ENCODE measurements around the gene SPTLC1. TPM values are rescaled to one million over a fixed set of nuclear protein-coding genes. Genes with fewer than 3 reads are reported as not detected.

Gene SPTLC1
- total and polyA plus RNA-seq, 2 of the 13 experiments (the other 11 are each of a cell fraction or from before 2014, with no cell fraction given): 56.2 to 72.5 TPM

DNA sequence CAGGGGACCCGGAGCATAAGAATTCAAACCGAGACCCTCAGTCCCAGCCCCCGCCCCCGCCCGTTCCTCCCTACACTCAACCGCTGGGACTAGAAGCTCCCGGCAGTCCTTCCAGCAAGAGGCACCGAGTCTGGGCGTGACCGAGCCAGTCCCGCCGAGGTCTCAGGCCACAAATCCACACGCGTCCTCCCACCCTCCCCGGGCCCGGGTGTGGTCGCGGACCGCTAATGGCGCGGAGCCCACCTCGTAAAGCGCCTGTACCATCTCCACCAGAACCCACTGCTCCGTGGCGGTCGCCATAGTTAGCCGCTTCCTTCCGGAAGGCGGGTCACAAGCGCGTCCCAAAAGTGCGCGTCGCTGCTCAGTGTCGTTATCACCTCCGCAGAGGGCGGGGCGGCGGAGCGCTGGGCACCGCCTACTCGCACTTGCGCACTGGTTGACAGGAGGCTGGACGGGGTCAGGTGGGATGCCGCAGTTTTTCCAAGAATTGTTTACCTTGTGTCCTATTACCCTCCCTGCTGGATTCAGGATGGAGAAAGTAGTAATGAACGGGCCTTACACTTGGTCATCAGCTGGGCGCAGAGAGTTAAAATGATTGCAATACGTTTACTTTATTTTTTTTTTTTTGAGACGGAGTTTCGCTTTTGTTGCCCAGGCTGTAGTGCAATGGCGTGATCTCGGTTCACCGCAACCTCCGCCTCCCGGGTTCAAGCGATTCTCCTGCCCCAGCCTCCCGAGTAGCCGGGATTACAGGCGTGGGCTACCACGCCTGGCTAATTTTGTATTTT lies at the start of gene SPTLC1 (continued):
- TF ChIP-seq MZF1 (CRISPR knock-in tag; IDR thresholded peaks at IDR 0.05; ENCODE audit: borderline replicate concordance): 0 out of 2 replicates have a peak, but pooled peaks have one; percentile 52
- TF ChIP-seq TEAD2 (CRISPR knock-in tag; IDR thresholded peaks at IDR 0.05): no peak
- peak; percentile 99 for TF ChIP-seq CREB1 (IDR thresholded peaks at IDR 0.05)
- TF ChIP-seq CREB1 (CRISPR knock-in tag; IDR thresholded peaks at IDR 0.05): peak; percentile 99
- no peak for TF ChIP-seq NFE2L2 (IDR thresholded peaks at IDR 0.05; ENCODE audit: low read length)
- TF ChIP-seq ZNF431 (CRISPR knock-in tag; IDR thresholded peaks at IDR 0.05; ENCODE audit: borderline replicate concordance, low read depth): peak; percentile 28; the same call in 1 of the 2 replicates
- TF ChIP-seq ZNF816 (CRISPR knock-in tag; IDR thresholded peaks at IDR 0.05; ENCODE audit: borderline replicate concordance): no peak
- TF ChIP-seq SETDB1 (CRISPR knock-in tag; IDR thresholded peaks at IDR 0.05; ENCODE audit: borderline replicate concordance): no peak
- peak; percentile 89 for TF ChIP-seq KLF12 (CRISPR knock-in tag; IDR thresholded peaks at IDR 0.05; ENCODE audit: borderline replicate concordance)
- TF ChIP-seq HOXA3 (CRISPR knock-in tag; IDR thresholded peaks at IDR 0.05): peak; percentile 97
- TF ChIP-seq, protein P1, sequence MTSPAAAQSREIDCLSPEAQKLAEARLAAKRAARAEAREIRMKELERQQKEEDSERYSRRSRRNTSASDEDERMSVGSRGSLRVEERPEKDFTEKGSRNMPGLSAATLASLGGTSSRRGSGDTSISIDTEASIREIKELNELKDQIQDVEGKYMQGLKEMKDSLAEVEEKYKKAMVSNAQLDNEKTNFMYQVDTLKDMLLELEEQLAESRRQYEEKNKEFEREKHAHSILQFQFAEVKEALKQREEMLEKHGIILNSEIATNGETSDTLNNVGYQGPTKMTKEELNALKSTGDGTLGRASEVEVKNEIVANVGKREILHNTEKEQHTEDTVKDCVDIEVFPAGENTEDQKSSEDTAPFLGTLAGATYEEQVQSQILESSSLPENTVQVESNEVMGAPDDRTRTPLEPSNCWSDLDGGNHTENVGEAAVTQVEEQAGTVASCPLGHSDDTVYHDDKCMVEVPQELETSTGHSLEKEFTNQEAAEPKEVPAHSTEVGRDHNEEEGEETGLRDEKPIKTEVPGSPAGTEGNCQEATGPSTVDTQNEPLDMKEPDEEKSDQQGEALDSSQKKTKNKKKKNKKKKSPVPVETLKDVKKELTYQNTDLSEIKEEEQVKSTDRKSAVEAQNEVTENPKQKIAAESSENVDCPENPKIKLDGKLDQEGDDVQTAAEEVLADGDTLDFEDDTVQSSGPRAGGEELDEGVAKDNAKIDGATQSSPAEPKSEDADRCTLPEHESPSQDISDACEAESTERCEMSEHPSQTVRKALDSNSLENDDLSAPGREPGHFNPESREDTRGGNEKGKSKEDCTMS (CRISPR knock-in tag; conservative IDR thresholded peaks at IDR 0.05): no peak
- TF ChIP-seq NFKB2 (CRISPR knock-in tag; IDR thresholded peaks at IDR 0.05; ENCODE audit: borderline replicate concordance): no peak
- no peak for TF ChIP-seq NBN (conservative IDR thresholded peaks at IDR 0.05)
- TF ChIP-seq, protein P2, sequence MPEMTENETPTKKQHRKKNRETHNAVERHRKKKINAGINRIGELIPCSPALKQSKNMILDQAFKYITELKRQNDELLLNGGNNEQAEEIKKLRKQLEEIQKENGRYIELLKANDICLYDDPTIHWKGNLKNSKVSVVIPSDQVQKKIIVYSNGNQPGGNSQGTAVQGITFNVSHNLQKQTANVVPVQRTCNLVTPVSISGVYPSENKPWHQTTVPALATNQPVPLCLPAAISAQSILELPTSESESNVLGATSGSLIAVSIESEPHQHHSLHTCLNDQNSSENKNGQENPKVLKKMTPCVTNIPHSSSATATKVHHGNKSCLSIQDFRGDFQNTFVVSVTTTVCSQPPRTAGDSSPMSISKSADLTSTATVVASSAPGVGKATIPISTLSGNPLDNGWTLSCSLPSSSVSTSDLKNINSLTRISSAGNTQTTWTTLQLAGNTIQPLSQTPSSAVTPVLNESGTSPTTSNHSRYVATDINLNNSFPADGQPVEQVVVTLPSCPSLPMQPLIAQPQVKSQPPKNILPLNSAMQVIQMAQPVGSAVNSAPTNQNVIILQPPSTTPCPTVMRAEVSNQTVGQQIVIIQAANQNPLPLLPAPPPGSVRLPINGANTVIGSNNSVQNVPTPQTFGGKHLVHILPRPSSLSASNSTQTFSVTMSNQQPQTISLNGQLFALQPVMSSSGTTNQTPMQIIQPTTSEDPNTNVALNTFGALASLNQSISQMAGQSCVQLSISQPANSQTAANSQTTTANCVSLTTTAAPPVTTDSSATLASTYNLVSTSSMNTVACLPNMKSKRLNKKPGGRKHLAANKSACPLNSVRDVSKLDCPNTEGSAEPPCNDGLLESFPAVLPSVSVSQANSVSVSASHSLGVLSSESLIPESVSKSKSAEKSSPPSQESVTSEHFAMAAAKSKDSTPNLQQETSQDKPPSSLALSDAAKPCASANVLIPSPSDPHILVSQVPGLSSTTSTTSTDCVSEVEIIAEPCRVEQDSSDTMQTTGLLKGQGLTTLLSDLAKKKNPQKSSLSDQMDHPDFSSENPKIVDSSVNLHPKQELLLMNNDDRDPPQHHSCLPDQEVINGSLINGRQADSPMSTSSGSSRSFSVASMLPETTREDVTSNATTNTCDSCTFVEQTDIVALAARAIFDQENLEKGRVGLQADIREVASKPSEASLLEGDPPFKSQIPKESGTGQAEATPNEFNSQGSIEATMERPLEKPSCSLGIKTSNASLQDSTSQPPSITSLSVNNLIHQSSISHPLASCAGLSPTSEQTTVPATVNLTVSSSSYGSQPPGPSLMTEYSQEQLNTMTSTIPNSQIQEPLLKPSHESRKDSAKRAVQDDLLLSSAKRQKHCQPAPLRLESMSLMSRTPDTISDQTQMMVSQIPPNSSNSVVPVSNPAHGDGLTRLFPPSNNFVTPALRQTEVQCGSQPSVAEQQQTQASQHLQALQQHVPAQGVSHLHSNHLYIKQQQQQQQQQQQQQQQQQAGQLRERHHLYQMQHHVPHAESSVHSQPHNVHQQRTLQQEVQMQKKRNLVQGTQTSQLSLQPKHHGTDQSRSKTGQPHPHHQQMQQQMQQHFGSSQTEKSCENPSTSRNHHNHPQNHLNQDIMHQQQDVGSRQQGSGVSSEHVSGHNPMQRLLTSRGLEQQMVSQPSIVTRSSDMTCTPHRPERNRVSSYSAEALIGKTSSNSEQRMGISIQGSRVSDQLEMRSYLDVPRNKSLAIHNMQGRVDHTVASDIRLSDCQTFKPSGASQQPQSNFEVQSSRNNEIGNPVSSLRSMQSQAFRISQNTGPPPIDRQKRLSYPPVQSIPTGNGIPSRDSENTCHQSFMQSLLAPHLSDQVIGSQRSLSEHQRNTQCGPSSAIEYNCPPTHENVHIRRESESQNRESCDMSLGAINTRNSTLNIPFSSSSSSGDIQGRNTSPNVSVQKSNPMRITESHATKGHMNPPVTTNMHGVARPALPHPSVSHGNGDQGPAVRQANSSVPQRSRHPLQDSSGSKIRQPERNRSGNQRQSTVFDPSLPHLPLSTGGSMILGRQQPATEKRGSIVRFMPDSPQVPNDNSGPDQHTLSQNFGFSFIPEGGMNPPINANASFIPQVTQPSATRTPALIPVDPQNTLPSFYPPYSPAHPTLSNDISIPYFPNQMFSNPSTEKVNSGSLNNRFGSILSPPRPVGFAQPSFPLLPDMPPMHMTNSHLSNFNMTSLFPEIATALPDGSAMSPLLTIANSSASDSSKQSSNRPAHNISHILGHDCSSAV (CRISPR knock-in tag; IDR thresholded peaks at IDR 0.05; ENCODE audit: borderline replicate concordance): no peak
- no peak; the same call in 1 of the 2 replicates for TF ChIP-seq ZNF44 (CRISPR knock-in tag; IDR thresholded peaks at IDR 0.05)
- no peak for TF ChIP-seq PCBP2 (optimal IDR thresholded peaks at IDR 0.05; ENCODE audit: low read depth, low read length, poor library complexity, severe bottlenecking)
- peak; percentile 83; the same call in 1 of the 2 replicates for TF ChIP-seq ZNF563 (CRISPR knock-in tag; IDR thresholded peaks at IDR 0.05)
- no peak for TF ChIP-seq HOXD1 (CRISPR knock-in tag; IDR thresholded peaks at IDR 0.05)
- peak; percentile 70; the same call in 1 of the 2 replicates for TF ChIP-seq ETV6 (CRISPR knock-in tag; conservative IDR thresholded peaks at IDR 0.05)
- TF ChIP-seq ZNF224 (CRISPR knock-in tag; IDR thresholded peaks at IDR 0.05): no peak
- no peak for TF ChIP-seq ZNF674 (CRISPR knock-in tag; IDR thresholded peaks at IDR 0.05; ENCODE audit: low read depth)
